Measurements from ENCODE around the gene ZNF654. TPM values are rescaled to one million over a fixed set of nuclear protein-coding genes. Genes with fewer than 3 reads are reported as not detected.
A peak's percentile ranks its signal among the peaks of the same experiment; 100 is the strongest.

The ZNF654 gene
- total and polyA plus RNA-seq, 2 experiments from 2014 or later = 14.3 to 15.8 TPM

DNA sequence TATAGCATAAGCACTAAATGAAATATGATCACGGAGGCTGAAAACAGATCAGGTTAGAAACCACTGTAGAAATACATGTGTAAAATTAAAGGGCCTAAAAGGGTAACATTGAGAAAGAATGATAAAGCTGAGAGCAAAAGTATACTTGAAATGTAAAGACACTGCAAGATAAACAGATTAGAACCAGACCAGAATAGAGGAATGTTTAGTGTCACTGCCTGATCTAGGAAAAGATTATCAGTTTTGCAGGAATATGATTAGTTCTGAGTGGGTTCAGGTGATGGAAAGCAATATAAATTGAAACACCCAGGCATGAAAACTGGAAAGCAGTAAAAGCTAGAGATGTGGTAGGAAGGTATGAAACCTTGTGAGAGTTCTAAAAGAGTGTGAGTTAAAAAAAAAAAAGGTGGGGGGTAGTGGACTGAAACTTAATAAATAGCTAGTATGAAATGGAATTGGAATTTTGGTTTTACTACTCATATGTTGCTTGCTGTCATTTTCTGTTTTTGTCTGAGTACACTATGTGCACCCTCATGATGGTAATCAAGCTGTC is 74.7 kb downstream of the ZNF654 start:
- Histone ChIP-seq H3K9ac (no peak overlapping the region), H3K27me3 (replicated peaks; ENCODE audit: insufficient read depth) (no peaks in the 10 kb centered on the region), H4K20me1 (ENCODE audit: insufficient read depth) (no peaks in the 10 kb centered on the region), H3K4me3 (no peak overlapping the region), H3F3A (ENCODE audit: insufficient read depth) (peaks cover 7% of the 10 kb centered on the region; the same call in 1 of the 2 replicates), H3K79me2 (ENCODE audit: insufficient read depth) (peaks cover 24% of the 10 kb centered on the region), H2AFZ (no peak overlapping the region), H3K36me3 (ENCODE audit: low read depth) (peaks cover 44% of the 10 kb centered on the region), H3K9me2 (ENCODE audit: insufficient read depth) (no peaks in the 10 kb centered on the region), H3K9me3 (ENCODE audit: low read depth) (no peaks in the 10 kb centered on the region), H3K27ac (no peak overlapping the region), H3K4me2 (ENCODE audit: unreplicated experiment) (no peak overlapping the region), H3K4me1 (ENCODE audit: insufficient read depth) (peaks cover 23% of the 10 kb centered on the region)
- WGBS, 2 experiments (ENCODE audit: low coverage in 1 of 2, low lambda C conversion rate in 2 of 2, missing lambda C conversion rate in 2 of 2) = 36 to 52% methylated on average over 1 of the region's 1 CpG
- DNase-seq = no peak
- in situ Hi-C loops (cut with MboI) = no loop called here
- TF ChIP-seq EZH2phosphoT487 (IDR thresholded peaks at IDR 0.05; ENCODE audit: insufficient read depth, low read depth) (no peak), EZH2 (IDR thresholded peaks at IDR 0.05; ENCODE audit: insufficient read depth, poor library complexity, severe bottlenecking) (no peak)

GRCh38 chr3:88137836-88138235 is 78.8 kb downstream of the ZNF654 start:
- Histone ChIP-seq H4K20me1 (ENCODE audit: insufficient read depth) (no peaks in the 10 kb centered on the region), H3K4me2 (ENCODE audit: unreplicated experiment) (no peak overlapping the region), H3F3A (ENCODE audit: insufficient read depth) (peaks cover 47% of the 10 kb centered on the region), H3K79me2 (ENCODE audit: insufficient read depth) (peaks cover 23% of the 10 kb centered on the region; the same call in 1 of the 2 replicates), H3K9me3 (ENCODE audit: low read depth) (no peaks in the 10 kb centered on the region), H3K4me3 (no peak overlapping the region), H3K4me1 (ENCODE audit: insufficient read depth) (peaks cover 38% of the 10 kb centered on the region), H3K36me3 (ENCODE audit: low read depth) (peaks cover 39% of the 10 kb centered on the region), H3K27me3 (replicated peaks; ENCODE audit: insufficient read depth) (no peaks in the 10 kb centered on the region), H3K9me2 (ENCODE audit: insufficient read depth) (no peaks in the 10 kb centered on the region), H3K27ac (peak overlapping the region; percentile 29), H2AFZ (no peak overlapping the region), H3K9ac (no peak overlapping the region)
- TF ChIP-seq EZH2 (IDR thresholded peaks at IDR 0.05; ENCODE audit: insufficient read depth, poor library complexity, severe bottlenecking) (no peak), EZH2phosphoT487 (IDR thresholded peaks at IDR 0.05; ENCODE audit: insufficient read depth, low read depth) (no peak)
- in situ Hi-C loops (cut with MboI) = no loop called here
- 42 to 48% methylated on average over 1 of the region's 1 CpG for WGBS, 2 experiments (ENCODE audit: low coverage in 1 of 2, low lambda C conversion rate in 2 of 2, missing lambda C conversion rate in 2 of 2)
- peak; percentile 63 for DNase-seq

- H3K9ac ChIP-seq = peak overlapping the region; percentile 25
Measured at GRCh38 chr3:88141458-88142083, 82.5 kb downstream of the ZNF654 start.

DNA sequence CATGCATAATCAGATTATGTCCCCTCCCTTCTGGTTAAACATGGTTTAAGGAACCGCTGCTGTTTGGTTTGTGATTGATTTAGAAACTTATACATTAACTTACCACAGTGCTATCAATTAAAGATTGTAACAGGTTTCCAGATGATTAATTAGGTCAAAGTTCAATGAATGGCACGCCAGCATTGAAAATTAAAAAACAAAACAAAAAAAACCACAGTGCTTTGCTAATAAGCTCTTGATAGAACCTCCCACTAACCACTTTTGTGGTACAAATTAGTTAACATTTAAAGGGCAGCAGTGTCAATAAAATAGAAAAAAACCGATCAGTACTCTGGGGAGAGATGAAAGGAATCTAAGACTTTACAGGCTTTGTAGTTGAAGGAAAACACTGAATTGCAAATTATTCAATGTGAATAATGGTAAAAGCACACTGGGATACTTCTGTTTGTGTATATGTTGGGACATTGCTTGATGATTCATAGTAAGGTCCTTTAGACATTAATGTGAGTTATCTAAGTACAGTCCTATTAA is 83.1 kb downstream of the ZNF654 start:
- Histone ChIP-seq H3K4me1 (ENCODE audit: insufficient read depth) (peaks cover 36% of the 10 kb centered on the region), H3K9ac (peak overlapping the region; percentile 25), H3K36me3 (ENCODE audit: low read depth) (peaks cover 27% of the 10 kb centered on the region; the same call in 1 of the 2 replicates), H3K9me2 (ENCODE audit: insufficient read depth) (no peaks in the 10 kb centered on the region), H3K27ac (peak overlapping the region; percentile 70), H3K4me3 (peak overlapping the region; percentile 32; the same call in 1 of the 2 replicates), H3K4me2 (ENCODE audit: unreplicated experiment) (peak overlapping the region; percentile 75), H3K27me3 (replicated peaks; ENCODE audit: insufficient read depth) (no peaks in the 10 kb centered on the region), H3F3A (ENCODE audit: insufficient read depth) (peaks cover 67% of the 10 kb centered on the region), H3K9me3 (ENCODE audit: low read depth) (no peaks in the 10 kb centered on the region), H3K79me2 (ENCODE audit: insufficient read depth) (peaks cover 25% of the 10 kb centered on the region), H4K20me1 (ENCODE audit: insufficient read depth) (no peaks in the 10 kb centered on the region), H2AFZ (no peak overlapping the region)
- peak; percentile 67 for DNase-seq
- in situ Hi-C loops (cut with MboI) = no loop called here
- TF ChIP-seq EZH2 (IDR thresholded peaks at IDR 0.05; ENCODE audit: insufficient read depth, poor library complexity, severe bottlenecking) (no peak), EZH2phosphoT487 (IDR thresholded peaks at IDR 0.05; ENCODE audit: insufficient read depth, low read depth) (no peak)
- WGBS, 2 experiments (ENCODE audit: low coverage in 1 of 2, low lambda C conversion rate in 2 of 2, missing lambda C conversion rate in 2 of 2) = 45 to 51% methylated on average over 3 of the region's 3 CpGs

More at GRCh38 chr3:88141458-88142083, 82.5 kb downstream of the ZNF654 start:
- no peak overlapping the region for H2AFZ ChIP-seq
- no peaks in the 10 kb centered on the region for H3K9me2 ChIP-seq (ENCODE audit: insufficient read depth)
- peak; percentile 77 for DNase-seq
- no peaks in the 10 kb centered on the region for H4K20me1 ChIP-seq (ENCODE audit: insufficient read depth)
- peaks cover 62% of the 10 kb centered on the region for H3F3A ChIP-seq (ENCODE audit: insufficient read depth)
- TF ChIP-seq EZH2 (IDR thresholded peaks at IDR 0.05; ENCODE audit: insufficient read depth, poor library complexity, severe bottlenecking) = no peak
- TF ChIP-seq EZH2phosphoT487 (IDR thresholded peaks at IDR 0.05; ENCODE audit: insufficient read depth, low read depth) = no peak
- peak overlapping the region; percentile 32; the same call in 1 of the 2 replicates for H3K4me3 ChIP-seq
- peaks cover 36% of the 10 kb centered on the region for H3K4me1 ChIP-seq (ENCODE audit: insufficient read depth)
- no peaks in the 10 kb centered on the region for H3K27me3 ChIP-seq (replicated peaks; ENCODE audit: insufficient read depth)
- peaks cover 27% of the 10 kb centered on the region; the same call in 1 of the 2 replicates for H3K36me3 ChIP-seq (ENCODE audit: low read depth)
- H3K4me2 ChIP-seq (ENCODE audit: unreplicated experiment) = peak overlapping the region; percentile 75
- no peaks in the 10 kb centered on the region for H3K9me3 ChIP-seq (ENCODE audit: low read depth)
- 26 to 29% methylated on average over 4 of the region's 4 CpGs for WGBS, 2 experiments (ENCODE audit: low coverage in 1 of 2, low lambda C conversion rate in 2 of 2, missing lambda C conversion rate in 2 of 2)
- peak overlapping the region; percentile 70 for H3K27ac ChIP-seq
- in situ Hi-C loops (cut with MboI) = no loop called here
- H3K79me2 ChIP-seq (ENCODE audit: insufficient read depth) = peaks cover 25% of the 10 kb centered on the region

Data from GM23248 (cell line).